Measurements from ENCODE around the gene TDG. TPM values are rescaled to one million over a fixed set of nuclear protein-coding genes. Genes with fewer than 3 reads are reported as not detected.

Gene TDG
- total and polyA plus RNA-seq, 8 donors = 5.8 to 13.8 (median 9.3) TPM

Other genes starting within 250 kb of the TDG start
- 1 to 10 TPM; 2.9 to 6.4 (median 4.2) TPM for gene NT5DC3, start 124.6 kb upstream of the TDG start, total RNA-seq
- gene NT5DC3, start 124.6 kb upstream of the TDG start, polyA plus RNA-seq = 1 to 10 TPM; 2.6 to 4.2 TPM
- 100 to 1,000 TPM; 270 to 736 (median 428) TPM for gene HSP90B1, start 35.5 kb upstream of the TDG start, total RNA-seq
- 100 to 1,000 TPM; 287 to 412 TPM for gene HSP90B1, start 35.5 kb upstream of the TDG start, polyA plus RNA-seq
- gene GLT8D2, start 84.3 kb downstream of the TDG start, total RNA-seq = 1 to 10 TPM in 4 of 6 donors, under 1 TPM in 2; 0.32 to 5.3 (median 2.1) TPM
- 1 to 10 TPM; 2.2 to 4.1 TPM for gene GLT8D2, start 84.3 kb downstream of the TDG start, polyA plus RNA-seq
- gene HCFC2, start 98.7 kb downstream of the TDG start, total RNA-seq = 10 to 100 TPM in 1 of 6 donors, 1 to 10 TPM in 5; 6.8 to 10.7 (median 8.7) TPM
- 1 to 10 TPM; 4.2 to 9.0 TPM for gene HCFC2, start 98.7 kb downstream of the TDG start, polyA plus RNA-seq
- 10 to 100 TPM in 3 of 6 donors, 1 to 10 TPM in 3; 7.8 to 14.3 (median 9.4) TPM for gene NFYB, start 172.3 kb downstream of the TDG start, total RNA-seq
- 10 to 100 TPM; 10.8 to 15.8 TPM for gene NFYB, start 172.3 kb downstream of the TDG start, polyA plus RNA-seq
- 10 to 100 TPM; 10.3 to 29.1 (median 17.2) TPM for gene TXNRD1, start 249.9 kb downstream of the TDG start, total RNA-seq
- gene TXNRD1, start 249.9 kb downstream of the TDG start, polyA plus RNA-seq = 10 to 100 TPM in 1 of 2 donors, 1 to 10 TPM in 1; 8.1 to 14.8 TPM

All from pancreas (tissue), 8 donors.